OCI-LY1 (cell line): ENCODE results near the gene YDJC.

Experiments used
- CTCF ChIP-seq: fragments of 200-600 bp; sonication (generic), shearing (Covaris generic); IDR thresholded peaks from 2 replicates; pipeline ENCODE4 v1.5.1; 2017; ENCODE audit warnings: mild to moderate bottlenecking, antibody characterized with exemption, low read length, moderate library complexity, mixed read lengths
- EZH2 ChIP-seq: fragments of 200-600 bp; sonication (generic), shearing (Covaris generic); IDR thresholded peaks from 2 replicates; pipeline ENCODE4 v1.8.0; 2017; ENCODE audit warnings: borderline replicate concordance, mixed run types, mild to moderate bottlenecking, antibody characterized with exemption, low read length, moderate library complexity, mixed read lengths

DNA sequence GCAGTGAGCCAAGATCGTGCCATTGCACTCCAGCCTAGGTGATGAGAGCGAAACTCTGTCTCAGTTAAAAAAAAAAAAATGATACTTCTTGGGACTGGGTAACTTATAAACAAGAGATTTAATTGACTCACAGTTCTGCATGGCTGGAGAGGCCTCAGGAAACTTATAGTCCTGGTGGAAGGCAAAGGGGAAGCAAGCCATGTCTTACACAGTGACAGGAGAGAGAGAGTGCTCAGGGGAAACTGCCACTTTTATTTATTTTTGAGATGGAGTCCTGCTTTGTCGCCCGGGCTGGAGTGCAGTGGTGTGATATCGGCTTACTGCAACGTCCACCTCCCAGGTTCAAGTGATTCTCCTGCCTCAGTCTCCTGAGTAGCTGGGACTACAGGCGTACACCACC, 20.5 kb upstream of the YDJC start:
- TF ChIP-seq CTCF: no peak
- TF ChIP-seq EZH2: no peak
